GM10248 (cell line): ENCODE data around the gene TAPT1.

Experiments used
- CTCF ChIA-PET: fragments of 300-600 bp; sonication (Branson Sonifier 250); formaldehyde crosslinking; extraction: SDS; loops from one replicate; lab custom pipeline; 2021; ENCODE audit warnings: antibody characterized with exemption; lab: Yijun Ruan, JAX
- POLR2A ChIA-PET: fragments of 350-650 bp; sonication (Branson Sonifier 250); formaldehyde crosslinking; extraction: SDS; loops from one replicate; lab custom pipeline; 2020; ENCODE audit warnings: antibody characterized with exemption; lab: Yijun Ruan, JAX
- DNase-seq: peaks from one replicate; pipeline ENCODE4 v3.0.0; 2012; ENCODE audit errors: extremely low spot score
- CTCF ChIP-seq: IDR thresholded peaks from 2 replicates; pipeline ENCODE4 v1.5.1; 2012; ENCODE audit warnings: mild to moderate bottlenecking, low read depth; ENCODE audit errors: extremely low read depth, missing control alignments, control extremely low read depth

TAPT1 gene

GRCh38 chr4:16139066-16139945, 87.0 kb downstream of the TAPT1 start:
- CTCF ChIA-PET, result no interaction called here
- POLR2A ChIA-PET, result no interaction called here
- TF ChIP-seq CTCF, result no peak
- DNase-seq, result no peak

- POLR2A ChIA-PET, result no interaction called here
- DNase-seq, result no peak
- TF ChIP-seq CTCF, result no peak
- CTCF ChIA-PET, result interaction anchor here (1.2 to 1.4 kb wide), 3 partner anchors 8 to 28 kb away, joined by 3 to 6 read pairs (median 3); no protein-coding TSS in a partner anchor
Observed at GRCh38 chr4:16136827-16137226, 89.4 kb downstream of the TAPT1 start.

- ChIA-PET POLR2A (no interaction called here), CTCF (interaction anchor here (1.2 to 1.3 kb wide), 3 partner anchors 8 to 28 kb away, joined by 3 read pairs; no protein-coding TSS in a partner anchor)
- no peak for DNase-seq
- TF ChIP-seq CTCF, result no peak
Observed at GRCh38 chr4:16136311-16136710, 90.0 kb downstream of the TAPT1 start.

- no peak for DNase-seq
- ChIA-PET POLR2A (interaction anchor here (1.1 kb wide), 1 partner anchor 25 kb away, joined by 3 read pairs; no protein-coding TSS in a partner anchor), CTCF (no interaction called here)
- TF ChIP-seq CTCF, result no peak
Observed at GRCh38 chr4:16133406-16133805, 92.9 kb downstream of the TAPT1 start.

GRCh38 chr4:16131293-16131692, 95.0 kb downstream of the TAPT1 start:
- CTCF ChIA-PET, result no interaction called here

GRCh38 chr4:16129336-16129735, 96.9 kb downstream of the TAPT1 start:
- ChIA-PET POLR2A (no interaction called here), CTCF (interaction anchor here (1.0 kb wide), 1 partner anchor 15 kb away, joined by 3 read pairs; no protein-coding TSS in a partner anchor)
- no peak for DNase-seq
- TF ChIP-seq CTCF, result no peak

More at GRCh38 chr4:16131293-16131692, 95.0 kb downstream of the TAPT1 start:
- no peak for DNase-seq
- POLR2A ChIA-PET, result no interaction called here
- TF ChIP-seq CTCF, result no peak
